Measurements from ENCODE around the gene TMEM82. TPM values are rescaled to one million over a fixed set of nuclear protein-coding genes. Genes with fewer than 3 reads are reported as not detected.
A peak's percentile ranks its signal among the peaks of the same experiment; 100 is the strongest.

The TMEM82 gene
- total and polyA plus RNA-seq, 4 donors = not detected

GRCh38 chr1:15740924-15741850, 1.1 kb upstream of the TMEM82 start:
- H3K27ac ChIP-seq (ENCODE audit: low read depth, low read length) = no peak overlapping the region
- H3K27me3 ChIP-seq (ENCODE audit: control insufficient read depth, insufficient read depth, low read length) = no peaks in the 10 kb centered on the region
- DNase-seq (ENCODE audit: low read depth in 4 of 6, low spot score in 6 of 6) = peak in 4 of 6 donors; percentile 26 to 85 (median 53)
- no peaks in the 10 kb centered on the region for H3K9me3 ChIP-seq (ENCODE audit: control insufficient read depth, insufficient read depth, low read length)
- H3K4me1 ChIP-seq (ENCODE audit: control insufficient read depth, insufficient read depth, low read length) = peaks cover 5% of the 10 kb centered on the region
- no peak overlapping the region for H3K4me3 ChIP-seq (ENCODE audit: low read depth, low read length)
- WGBS (ENCODE audit: insufficient coverage) = 53% methylated on average over 24 of the region's 27 CpGs
- H3K36me3 ChIP-seq (ENCODE audit: control insufficient read depth, insufficient read depth, low read length) = peaks cover 38% of the 10 kb centered on the region

- Histone ChIP-seq H3K4me1 (ENCODE audit: control insufficient read depth, insufficient read depth, low read length) (peaks cover 5% of the 10 kb centered on the region), H3K9me3 (ENCODE audit: control insufficient read depth, insufficient read depth, low read length) (no peaks in the 10 kb centered on the region), H3K27ac (ENCODE audit: low read depth, low read length) (no peak overlapping the region), H3K36me3 (ENCODE audit: control insufficient read depth, insufficient read depth, low read length) (peaks cover 11% of the 10 kb centered on the region), H3K4me3 (ENCODE audit: low read depth, low read length) (no peak overlapping the region), H3K27me3 (ENCODE audit: control insufficient read depth, insufficient read depth, low read length) (no peaks in the 10 kb centered on the region)
- DNase-seq (ENCODE audit: low read depth in 4 of 6, low spot score in 6 of 6) = no peak
- 70% methylated on average over 30 of the region's 30 CpGs for WGBS (ENCODE audit: insufficient coverage)
These were observed 1.9 kb downstream of the TMEM82 start for GRCh38 chr1:15744122-15744679.

GRCh38 chr1:15747378-15747777, 5.1 kb downstream of the TMEM82 start:
- H3K9me3 ChIP-seq (ENCODE audit: control insufficient read depth, insufficient read depth, low read length) = no peaks in the 10 kb centered on the region
- 75% methylated on average over 6 of the region's 8 CpGs for WGBS (ENCODE audit: insufficient coverage)
- no peak overlapping the region for H3K4me3 ChIP-seq (ENCODE audit: low read depth, low read length)
- no peaks in the 10 kb centered on the region for H3K36me3 ChIP-seq (ENCODE audit: control insufficient read depth, insufficient read depth, low read length)
- DNase-seq (ENCODE audit: low read depth in 4 of 6, low spot score in 6 of 6) = no peak
- H3K27me3 ChIP-seq (ENCODE audit: control insufficient read depth, insufficient read depth, low read length) = no peaks in the 10 kb centered on the region
- peaks cover 3% of the 10 kb centered on the region for H3K4me1 ChIP-seq (ENCODE audit: control insufficient read depth, insufficient read depth, low read length)
- H3K27ac ChIP-seq (ENCODE audit: low read depth, low read length) = no peak overlapping the region

GRCh38 chr1:15748264-15748663, 6.0 kb downstream of the TMEM82 start:
- Histone ChIP-seq H3K4me3 (ENCODE audit: low read depth, low read length) (no peak overlapping the region), H3K27ac (ENCODE audit: low read depth, low read length) (no peak overlapping the region), H3K27me3 (ENCODE audit: control insufficient read depth, insufficient read depth, low read length) (no peaks in the 10 kb centered on the region), H3K9me3 (ENCODE audit: control insufficient read depth, insufficient read depth, low read length) (no peaks in the 10 kb centered on the region), H3K36me3 (ENCODE audit: control insufficient read depth, insufficient read depth, low read length) (no peaks in the 10 kb centered on the region), H3K4me1 (ENCODE audit: control insufficient read depth, insufficient read depth, low read length) (peaks cover 3% of the 10 kb centered on the region)
- no peak for DNase-seq (ENCODE audit: low read depth in 4 of 6, low spot score in 6 of 6)
- WGBS (ENCODE audit: insufficient coverage) = 93% methylated on average over 5 of the region's 5 CpGs

GRCh38 chr1:15748690-15749398, 6.5 kb downstream of the TMEM82 start:
- no peak overlapping the region for H3K4me3 ChIP-seq (ENCODE audit: low read depth, low read length)
- DNase-seq (ENCODE audit: low read depth in 4 of 6, low spot score in 6 of 6) = no peak
- WGBS (ENCODE audit: insufficient coverage) = 82% methylated on average over 10 of the region's 10 CpGs

GRCh38 chr1:15749399-15750291, 7.3 kb downstream of the TMEM82 start:
- DNase-seq (ENCODE audit: low read depth in 4 of 6, low spot score in 6 of 6) = no peak
- H3K4me1 ChIP-seq (ENCODE audit: control insufficient read depth, insufficient read depth, low read length) = peaks cover 3% of the 10 kb centered on the region
- no peaks in the 10 kb centered on the region for H3K27me3 ChIP-seq (ENCODE audit: control insufficient read depth, insufficient read depth, low read length)
- H3K36me3 ChIP-seq (ENCODE audit: control insufficient read depth, insufficient read depth, low read length) = no peaks in the 10 kb centered on the region
- H3K4me3 ChIP-seq (ENCODE audit: low read depth, low read length) = no peak overlapping the region
- no peaks in the 10 kb centered on the region for H3K9me3 ChIP-seq (ENCODE audit: control insufficient read depth, insufficient read depth, low read length)
- 73% methylated on average over 17 of the region's 19 CpGs for WGBS (ENCODE audit: insufficient coverage)
- H3K27ac ChIP-seq (ENCODE audit: low read depth, low read length) = no peak overlapping the region

More at GRCh38 chr1:15748690-15749398, 6.5 kb downstream of the TMEM82 start:
- no peaks in the 10 kb centered on the region for H3K36me3 ChIP-seq (ENCODE audit: control insufficient read depth, insufficient read depth, low read length)
- H3K4me1 ChIP-seq (ENCODE audit: control insufficient read depth, insufficient read depth, low read length) = peaks cover 3% of the 10 kb centered on the region
- no peak overlapping the region for H3K27ac ChIP-seq (ENCODE audit: low read depth, low read length)
- H3K27me3 ChIP-seq (ENCODE audit: control insufficient read depth, insufficient read depth, low read length) = no peaks in the 10 kb centered on the region
- H3K9me3 ChIP-seq (ENCODE audit: control insufficient read depth, insufficient read depth, low read length) = no peaks in the 10 kb centered on the region

GRCh38 chr1:15750924-15751323, 8.6 kb downstream of the TMEM82 start:
- Histone ChIP-seq H3K4me1 (ENCODE audit: control insufficient read depth, insufficient read depth, low read length) (peaks cover 7% of the 10 kb centered on the region), H3K4me3 (ENCODE audit: low read depth, low read length) (no peak overlapping the region), H3K36me3 (ENCODE audit: control insufficient read depth, insufficient read depth, low read length) (no peaks in the 10 kb centered on the region), H3K27me3 (ENCODE audit: control insufficient read depth, insufficient read depth, low read length) (peaks cover 3% of the 10 kb centered on the region), H3K27ac (ENCODE audit: low read depth, low read length) (no peak overlapping the region), H3K9me3 (ENCODE audit: control insufficient read depth, insufficient read depth, low read length) (no peaks in the 10 kb centered on the region)
- DNase-seq (ENCODE audit: low read depth in 4 of 6, low spot score in 6 of 6) = no peak
- WGBS (ENCODE audit: insufficient coverage) = 72% methylated on average over 7 of the region's 12 CpGs

- H3K9me3 ChIP-seq (ENCODE audit: control insufficient read depth, insufficient read depth, low read length) = no peaks in the 10 kb centered on the region
- no peaks in the 10 kb centered on the region for H3K36me3 ChIP-seq (ENCODE audit: control insufficient read depth, insufficient read depth, low read length)
- no peak overlapping the region for H3K27ac ChIP-seq (ENCODE audit: low read depth, low read length)
- no peak for DNase-seq (ENCODE audit: low read depth in 4 of 6, low spot score in 6 of 6)
- WGBS (ENCODE audit: insufficient coverage) = 91% methylated on average over 9 of the region's 10 CpGs
- no peak overlapping the region for H3K4me3 ChIP-seq (ENCODE audit: low read depth, low read length)
- H3K4me1 ChIP-seq (ENCODE audit: control insufficient read depth, insufficient read depth, low read length) = peaks cover 14% of the 10 kb centered on the region
- H3K27me3 ChIP-seq (ENCODE audit: control insufficient read depth, insufficient read depth, low read length) = peaks cover 9% of the 10 kb centered on the region
These were observed 9.4 kb downstream of the TMEM82 start for GRCh38 chr1:15751717-15752116.

- 78% methylated on average over 10 of the region's 10 CpGs for WGBS (ENCODE audit: insufficient coverage)
- H3K27ac ChIP-seq (ENCODE audit: low read depth, low read length) = no peak overlapping the region
These were observed 11.5 kb downstream of the TMEM82 start for GRCh38 chr1:15753776-15754175.

More at GRCh38 chr1:15753776-15754175, 11.5 kb downstream of the TMEM82 start:
- no peak for DNase-seq (ENCODE audit: low read depth in 4 of 6, low spot score in 6 of 6)
- H3K4me3 ChIP-seq (ENCODE audit: low read depth, low read length) = no peak overlapping the region
- no peaks in the 10 kb centered on the region for H3K9me3 ChIP-seq (ENCODE audit: control insufficient read depth, insufficient read depth, low read length)
- no peaks in the 10 kb centered on the region for H3K36me3 ChIP-seq (ENCODE audit: control insufficient read depth, insufficient read depth, low read length)
- H3K27me3 ChIP-seq (ENCODE audit: control insufficient read depth, insufficient read depth, low read length) = peaks cover 23% of the 10 kb centered on the region
- H3K4me1 ChIP-seq (ENCODE audit: control insufficient read depth, insufficient read depth, low read length) = peaks cover 29% of the 10 kb centered on the region
